Immature natural killer cell (primary cell): Measurements from ENCODE around the gene BRIX1. TPM values are rescaled to one million over a fixed set of nuclear protein-coding genes. Genes with fewer than 3 reads are reported as not detected.
A peak's percentile ranks its signal among the peaks of the same experiment; 100 is the strongest.
"Not testable (repeated sequence)": the region's sequence is repeated elsewhere in the genome, so short reads cannot be mapped to it uniquely, and the experiment has no call there.

ENCODE experiments used
- DNase-seq, 3 donors: peaks; one replicate each; pipeline ENCODE4 v3.0.0; 2022; ENCODE audit warnings: mixed read lengths in 1 of 3
- H3K27ac Mint-ChIP-seq, 6 donors: one replicate each; pipeline ENCODE4 v1.8.0; 2020; ENCODE audit warnings: mixed read lengths in 6 of 6, mild to moderate bottlenecking in 5 of 6, inconsistent platforms in 4 of 6, moderate library complexity in 3 of 6
- H3K27me3 Mint-ChIP-seq, 3 donors: one replicate each; pipeline ENCODE4 v1.8.0; 2020 to 2021; ENCODE audit warnings: low read depth in 3 of 3, mild to moderate bottlenecking in 3 of 3, mixed read lengths in 3 of 3, moderate library complexity in 3 of 3, inconsistent platforms in 1 of 3
- H3K36me3 Mint-ChIP-seq, 3 donors: one replicate each; pipeline ENCODE4 v1.8.0; 2020; ENCODE audit warnings: mixed read lengths in 3 of 3, inconsistent platforms in 2 of 3, mild to moderate bottlenecking in 2 of 3
- H3K4me1 Mint-ChIP-seq, 2 donors: one replicate each; pipeline ENCODE4 v1.8.0; 2020; ENCODE audit warnings: inconsistent platforms in 2 of 2, mild to moderate bottlenecking in 2 of 2, mixed read lengths in 2 of 2, moderate library complexity in 1 of 2
- H3K4me3 Mint-ChIP-seq, 5 donors: one replicate each; pipeline ENCODE4 v1.8.0; 2020; ENCODE audit warnings: mild to moderate bottlenecking in 5 of 5, mixed read lengths in 5 of 5, inconsistent platforms in 3 of 5, moderate library complexity in 3 of 5
- H3K9me3 Mint-ChIP-seq, 6 donors: one replicate each; pipeline ENCODE4 v1.8.0; 2020; ENCODE audit warnings: mild to moderate bottlenecking in 6 of 6, mixed read lengths in 6 of 6, inconsistent platforms in 4 of 6, moderate library complexity in 3 of 6
- polyA plus RNA-seq, 3 donors: library from polyadenylated mRNA; unstranded; fragments of 300-500 nt; fragmentation: Illumina TruSeq; gene quantifications; one replicate each; pipeline ENCODE4 v1.2.3, GENCODE V29; 2021

Gene BRIX1
- polyA plus RNA-seq, 3 donors from 2014 or later = 29.7 to 43.1 (median 32.4) TPM

GRCh38 chr5:34957321-34957720 is 41.8 kb downstream of the BRIX1 start:
- DNase-seq = no peak
- peaks cover 0 to 1% of the 10 kb centered on the region in 2 donors for H3K4me1 Mint-ChIP-seq
- H3K27ac Mint-ChIP-seq = no peak overlapping the region
- peaks cover 16 to 22% (median 18%) of the 10 kb centered on the region in 3 donors for H3K36me3 Mint-ChIP-seq
- H3K27me3 Mint-ChIP-seq = no peaks in the 10 kb centered on the region
- no peaks in the 10 kb centered on the region for H3K9me3 Mint-ChIP-seq
- no peak overlapping the region for H3K4me3 Mint-ChIP-seq

GRCh38 chr5:34957857-34958690 is 42.6 kb downstream of the BRIX1 start:
- Mint-ChIP-seq H3K4me1 (peaks cover 0 to 1% of the 10 kb centered on the region in 2 donors), H3K36me3 (peaks cover 13 to 18% (median 18%) of the 10 kb centered on the region in 3 donors), H3K4me3 (no peak overlapping the region), H3K9me3 (no peaks in the 10 kb centered on the region), H3K27me3 (no peaks in the 10 kb centered on the region), H3K27ac (peak overlapping the region in 1 of 6 donors; percentile 66)
- no peak for DNase-seq

- peaks cover 12 to 17% (median 12%) of the 10 kb centered on the region in 3 donors for H3K36me3 Mint-ChIP-seq
- DNase-seq = no peak
- H3K27ac Mint-ChIP-seq = peak overlapping the region in 3 of 6 donors; percentile 24 to 48 (median 29)
- no peaks in the 10 kb centered on the region for H3K27me3 Mint-ChIP-seq
- H3K9me3 Mint-ChIP-seq = no peaks in the 10 kb centered on the region
- H3K4me1 Mint-ChIP-seq = peaks cover 0 to 1% of the 10 kb centered on the region in 2 donors
- H3K4me3 Mint-ChIP-seq = no peak overlapping the region
These were observed 43.8 kb downstream of the BRIX1 start for GRCh38 chr5:34959323-34959722.

GRCh38 chr5:34967540-34967939 is 52.0 kb downstream of the BRIX1 start:
- peaks cover 4 to 22% (median 13%) of the 10 kb centered on the region in 3 donors for H3K36me3 Mint-ChIP-seq
- no peaks in the 10 kb centered on the region for H3K4me1 Mint-ChIP-seq
- peaks cover 0 to 3% (median 0%) of the 10 kb centered on the region in 3 donors for H3K27me3 Mint-ChIP-seq
- H3K27ac Mint-ChIP-seq = no peak overlapping the region
- peaks cover 0 to 4% (median 0%) of the 10 kb centered on the region in 6 donors for H3K9me3 Mint-ChIP-seq
- no peak overlapping the region for H3K4me3 Mint-ChIP-seq
- no peak for DNase-seq

GRCh38 chr5:34968258-34968657 is 52.7 kb downstream of the BRIX1 start:
- peaks cover 0 to 3% (median 0%) of the 10 kb centered on the region in 3 donors for H3K27me3 Mint-ChIP-seq
- no peak overlapping the region for H3K4me3 Mint-ChIP-seq
- peaks cover 4 to 22% (median 13%) of the 10 kb centered on the region in 3 donors for H3K36me3 Mint-ChIP-seq
- H3K27ac Mint-ChIP-seq = peak overlapping the region in 1 of 6 donors; percentile 21
- DNase-seq = no peak
- peaks cover 0 to 4% (median 0%) of the 10 kb centered on the region in 6 donors for H3K9me3 Mint-ChIP-seq
- no peaks in the 10 kb centered on the region for H3K4me1 Mint-ChIP-seq

- H3K4me3 Mint-ChIP-seq = no peak overlapping the region
- peaks cover 4 to 19% (median 13%) of the 10 kb centered on the region in 3 donors for H3K36me3 Mint-ChIP-seq
- no peaks in the 10 kb centered on the region for H3K4me1 Mint-ChIP-seq
- DNase-seq = no peak
- no peak overlapping the region for H3K27ac Mint-ChIP-seq
- H3K27me3 Mint-ChIP-seq = peaks cover 0 to 3% (median 0%) of the 10 kb centered on the region in 3 donors
- H3K9me3 Mint-ChIP-seq = peaks cover 0 to 4% (median 0%) of the 10 kb centered on the region in 6 donors
These were observed 55.0 kb downstream of the BRIX1 start for GRCh38 chr5:34970552-34970951.

GRCh38 chr5:34971655-34972054 is 56.1 kb downstream of the BRIX1 start:
- not testable (repeated sequence) for H3K4me1 Mint-ChIP-seq, DNase-seq, H3K36me3 Mint-ChIP-seq, H3K27ac Mint-ChIP-seq, H3K4me3 Mint-ChIP-seq, H3K27me3 Mint-ChIP-seq, H3K9me3 Mint-ChIP-seq

Other genes starting within 250 kb of the BRIX1 start
- not detected for gene TTC23L, start 76.5 kb upstream of the BRIX1 start, polyA plus RNA-seq
- 10 to 100 TPM; 17.6 to 24.4 (median 23.8) TPM for gene RAD1, start 207 bp upstream of the BRIX1 start, polyA plus RNA-seq
- 10 to 100 TPM; 11.9 to 19.9 (median 15.2) TPM for gene DNAJC21, start 13.8 kb downstream of the BRIX1 start, polyA plus RNA-seq
- not detected for gene AGXT2, start 132.2 kb downstream of the BRIX1 start, polyA plus RNA-seq